Activated naive CD4-positive, alpha-beta T cell treated with anti-CD3 and anti-CD28 coated beads for 36 hours (primary cell): Measurements from ENCODE around the gene EBLN1. TPM values are rescaled to one million over a fixed set of nuclear protein-coding genes. Genes with fewer than 3 reads are reported as not detected.
A peak's percentile ranks its signal among the peaks of the same experiment; 100 is the strongest.

Experiments
- CTCF ChIA-PET: fragments of 350-600 bp; sonication (Branson Sonifier 250); formaldehyde crosslinking; loops from one replicate; lab custom pipeline; 2021; ENCODE audit warnings: antibody characterized with exemption; lab: Charles Lee
- DNase-seq: peaks from one replicate; pipeline ENCODE4 v3.0.0-alpha.2; 2020
- H3K27ac Mint-ChIP-seq: one replicate; pipeline ENCODE4 v1.8.0; 2021; ENCODE audit warnings: mild to moderate bottlenecking, mixed read lengths
- H3K27me3 Mint-ChIP-seq: one replicate; pipeline ENCODE4 v1.8.0; 2021; ENCODE audit warnings: low read depth, mixed read lengths
- H3K36me3 Mint-ChIP-seq: one replicate; pipeline ENCODE4 v1.8.0; 2021; ENCODE audit warnings: low read depth, mixed read lengths
- H3K4me1 Mint-ChIP-seq: one replicate; pipeline ENCODE4 v1.8.0; 2021; ENCODE audit warnings: low read depth, mixed read lengths
- H3K4me3 Mint-ChIP-seq: one replicate; pipeline ENCODE4 v1.8.0; 2021; ENCODE audit warnings: mild to moderate bottlenecking, moderate library complexity, mixed read lengths
- H3K9me3 Mint-ChIP-seq: one replicate; pipeline ENCODE4 v1.8.0; 2021; ENCODE audit warnings: mixed read lengths
- intact Hi-C: fragments of 100-400 bp; cut with micrococcal nuclease; formaldehyde crosslinking; loops from one replicate; pipeline ENCODE4 v1.15.1; 2023
- total RNA-seq, 2 experiments: library from RNA; stranded (reverse); gene quantifications; one replicate each; pipeline ENCODE4 v1.2.3, GENCODE V29; 2021

Gene EBLN1
- total RNA-seq, 2 experiments from 2014 or later, result not detected

DNA sequence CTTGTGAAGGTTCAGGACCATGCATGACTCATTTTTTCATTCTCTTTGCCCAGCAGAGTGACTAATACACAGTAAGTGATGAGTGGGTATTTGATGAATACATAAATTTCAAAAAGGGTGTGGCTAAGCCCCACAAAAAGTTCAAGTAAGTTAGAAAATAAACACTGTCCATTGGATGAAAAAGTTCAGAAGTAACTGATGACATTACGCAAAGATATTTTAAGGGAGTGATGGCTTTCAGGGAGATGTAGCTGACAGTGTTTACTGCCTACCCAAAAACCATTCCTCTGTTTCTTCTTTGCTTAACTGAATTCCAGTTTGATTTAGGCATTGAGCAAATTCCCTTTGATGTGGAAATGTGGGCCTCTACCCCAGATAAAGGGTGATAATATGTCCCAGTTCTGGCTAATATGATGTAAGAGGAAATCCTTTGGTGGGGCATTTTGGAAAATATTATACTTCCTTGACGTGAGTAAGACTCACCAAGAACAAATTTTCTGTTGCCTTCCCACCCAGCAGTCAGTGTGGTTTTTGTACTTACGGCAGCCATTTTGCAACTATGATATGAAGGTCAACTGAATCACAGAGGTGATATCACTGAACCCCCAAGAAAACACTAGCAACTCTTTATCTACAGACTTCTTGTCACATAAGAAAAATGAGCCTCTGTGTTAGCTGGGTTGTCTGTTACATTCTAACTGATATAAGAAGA lies 29.0 kb upstream of the EBLN1 start:
- Mint-ChIP-seq H3K36me3 (no peaks in the 10 kb centered on the region), H3K9me3 (no peaks in the 10 kb centered on the region), H3K4me1 (peaks cover 48% of the 10 kb centered on the region), H3K4me3 (peak overlapping the region; percentile 47), H3K27ac (peak overlapping the region; percentile 95), H3K27me3 (no peaks in the 10 kb centered on the region)
- DNase-seq, result peak; percentile 61
- intact Hi-C loops, result loop anchor here (1.0 to 10.0 kb wide), 11 partner anchors 18 to 1088 kb away; partner anchors contain the start of genes DNAJC1 and PIP4K2A
- CTCF ChIA-PET, result no interaction called here

DNA sequence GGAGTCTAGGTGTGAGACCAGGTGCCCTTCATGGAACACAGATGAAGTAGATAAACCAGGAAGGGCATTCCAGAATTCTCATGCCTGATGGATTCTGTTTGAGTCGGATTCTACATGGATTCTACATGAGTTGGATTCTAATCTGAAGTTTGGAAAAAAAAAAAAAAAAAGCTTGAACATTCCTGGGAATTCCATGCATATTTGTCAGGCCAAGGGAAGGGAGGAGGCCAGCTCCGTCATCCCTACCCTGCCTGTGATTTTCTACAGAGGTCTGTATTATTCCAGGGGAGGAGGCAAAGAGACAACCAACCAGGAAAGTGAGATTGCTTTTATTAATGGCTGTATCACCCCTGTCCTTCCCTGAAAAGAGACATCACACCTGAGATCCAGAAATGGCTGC lies 27.8 kb upstream of the EBLN1 start:
- H3K27me3 Mint-ChIP-seq, result no peaks in the 10 kb centered on the region
- no peaks in the 10 kb centered on the region for H3K36me3 Mint-ChIP-seq
- no peaks in the 10 kb centered on the region for H3K9me3 Mint-ChIP-seq
- H3K27ac Mint-ChIP-seq, result peak overlapping the region; percentile 32
- H3K4me1 Mint-ChIP-seq, result peaks cover 45% of the 10 kb centered on the region
- no peak overlapping the region for H3K4me3 Mint-ChIP-seq
- CTCF ChIA-PET, result no interaction called here
- intact Hi-C loops, result loop anchor here (5.0 to 10.0 kb wide), 2 partner anchors 467 to 1089 kb away; partner anchors contain the start of gene PIP4K2A
- no peak for DNase-seq

DNA sequence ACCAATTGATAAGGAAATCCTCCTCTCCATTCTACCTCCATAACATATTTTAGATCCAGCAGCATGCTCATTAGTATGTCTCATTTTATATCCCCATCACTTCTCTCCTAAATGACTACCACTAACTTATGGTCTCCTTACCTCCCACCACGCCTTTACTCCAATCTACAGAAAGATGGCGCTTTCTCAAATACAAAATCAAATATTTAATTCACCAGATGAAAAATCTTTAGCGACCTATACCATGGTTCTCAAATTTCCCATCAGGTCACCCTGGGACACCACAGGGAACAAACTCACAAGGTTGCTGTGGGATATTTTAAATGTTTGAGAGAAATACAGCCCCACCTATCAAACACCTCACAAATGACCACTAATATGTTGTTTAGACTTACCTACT lies 27.0 kb upstream of the EBLN1 start:
- H3K4me3 Mint-ChIP-seq, result no peak overlapping the region
- no peaks in the 10 kb centered on the region for H3K27me3 Mint-ChIP-seq
- H3K4me1 Mint-ChIP-seq, result peaks cover 40% of the 10 kb centered on the region
- intact Hi-C loops, result loop anchor here (5.0 to 10.0 kb wide), 2 partner anchors 467 to 1090 kb away; partner anchors contain the start of gene PIP4K2A
- CTCF ChIA-PET, result no interaction called here
- no peaks in the 10 kb centered on the region for H3K36me3 Mint-ChIP-seq
- H3K9me3 Mint-ChIP-seq, result no peaks in the 10 kb centered on the region
- no peak overlapping the region for H3K27ac Mint-ChIP-seq
- no peak for DNase-seq

DNA sequence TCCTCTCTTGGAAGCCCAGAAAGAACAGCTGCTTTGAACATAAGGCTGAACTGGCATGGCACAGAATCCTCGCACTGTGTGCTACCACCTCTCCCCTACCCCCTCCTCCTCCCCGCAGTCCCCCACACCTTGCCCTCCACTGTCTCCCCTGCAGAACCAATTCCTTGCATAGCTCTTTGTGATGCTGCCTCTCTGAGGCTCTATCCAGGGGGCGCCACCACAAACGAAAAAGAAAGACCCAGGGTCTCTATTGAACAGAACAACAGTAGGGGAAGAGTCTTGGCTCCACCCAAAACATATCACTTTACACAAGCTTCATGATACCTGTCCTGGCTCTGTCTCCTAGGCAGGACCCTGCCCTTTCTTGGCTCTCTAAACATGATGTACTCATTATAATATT lies 26.2 kb upstream of the EBLN1 start:
- CTCF ChIA-PET, result interaction anchor here (1.7 kb wide), 1 partner anchor 11 kb away, joined by 6 read pairs; no protein-coding TSS in a partner anchor
- peaks cover 40% of the 10 kb centered on the region for H3K4me1 Mint-ChIP-seq
- H3K36me3 Mint-ChIP-seq, result no peaks in the 10 kb centered on the region
- no peak overlapping the region for H3K27ac Mint-ChIP-seq
- no peaks in the 10 kb centered on the region for H3K9me3 Mint-ChIP-seq
- DNase-seq, result no peak
- intact Hi-C loops, result loop anchor here (10.0 kb wide), 1 partner anchor 1091 kb away; no protein-coding TSS in a partner anchor
- no peaks in the 10 kb centered on the region for H3K27me3 Mint-ChIP-seq
- H3K4me3 Mint-ChIP-seq, result no peak overlapping the region

DNA sequence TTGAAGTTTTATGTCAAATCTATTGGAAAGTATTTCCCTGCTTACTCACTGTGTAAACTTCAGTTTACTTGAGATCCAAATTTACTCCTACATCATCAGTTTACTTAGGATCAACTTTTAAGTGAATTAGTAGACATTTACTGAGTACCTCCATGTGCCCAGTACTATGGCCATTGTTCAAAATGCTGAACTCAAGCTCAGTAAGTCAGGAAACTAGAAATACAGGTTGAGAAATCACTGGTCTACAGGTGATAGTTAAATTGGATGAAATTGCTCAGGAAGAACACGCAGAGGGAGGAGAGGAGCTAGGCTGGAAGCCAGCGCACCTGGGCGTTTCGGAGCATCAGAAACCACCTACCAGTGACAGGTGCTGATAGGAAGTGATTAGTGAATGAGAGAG lies 25.5 kb upstream of the EBLN1 start:
- no peaks in the 10 kb centered on the region for H3K27me3 Mint-ChIP-seq
- CTCF ChIA-PET, result interaction anchor here (0.6 to 1.7 kb wide), 3 partner anchors 10 to 140 kb away, joined by 3 to 6 read pairs (median 4); no protein-coding TSS in a partner anchor
- no peak overlapping the region for H3K4me3 Mint-ChIP-seq
- no peak overlapping the region for H3K27ac Mint-ChIP-seq
- intact Hi-C loops, result loop anchor here (10.0 kb wide), 1 partner anchor 1091 kb away; no protein-coding TSS in a partner anchor
- no peaks in the 10 kb centered on the region for H3K36me3 Mint-ChIP-seq
- H3K9me3 Mint-ChIP-seq, result no peaks in the 10 kb centered on the region
- H3K4me1 Mint-ChIP-seq, result peaks cover 35% of the 10 kb centered on the region
- DNase-seq, result no peak

DNA sequence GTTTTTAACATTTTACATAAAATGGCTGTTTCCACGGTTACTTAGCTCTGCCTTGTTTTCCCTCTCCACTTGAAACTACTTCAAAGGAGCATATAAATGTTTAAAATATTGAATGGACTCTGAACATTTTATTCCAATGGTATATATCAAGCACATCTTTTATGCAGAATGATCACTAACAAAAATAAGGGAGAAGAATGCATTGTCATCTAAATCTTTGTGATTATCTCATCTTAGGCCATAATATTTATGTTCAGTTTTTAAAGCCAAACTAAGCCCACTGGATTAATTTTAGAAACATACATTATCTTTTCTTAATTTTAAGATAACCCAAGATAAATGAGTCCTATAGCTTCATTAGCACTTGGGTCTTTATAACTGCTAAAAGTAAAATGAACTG lies 13.4 kb upstream of the EBLN1 start:
- no peak for DNase-seq
- CTCF ChIA-PET, result interaction anchor here (0.7 kb wide), 1 partner anchor 220 kb away, joined by 3 read pairs; no protein-coding TSS in a partner anchor
- intact Hi-C loops, result no loop called here
- H3K4me3 Mint-ChIP-seq, result no peak overlapping the region
- peaks cover 3% of the 10 kb centered on the region for H3K36me3 Mint-ChIP-seq
- H3K27ac Mint-ChIP-seq, result no peak overlapping the region
- H3K27me3 Mint-ChIP-seq, result peaks cover 5% of the 10 kb centered on the region
- H3K4me1 Mint-ChIP-seq, result peaks cover 17% of the 10 kb centered on the region
- no peaks in the 10 kb centered on the region for H3K9me3 Mint-ChIP-seq

DNA sequence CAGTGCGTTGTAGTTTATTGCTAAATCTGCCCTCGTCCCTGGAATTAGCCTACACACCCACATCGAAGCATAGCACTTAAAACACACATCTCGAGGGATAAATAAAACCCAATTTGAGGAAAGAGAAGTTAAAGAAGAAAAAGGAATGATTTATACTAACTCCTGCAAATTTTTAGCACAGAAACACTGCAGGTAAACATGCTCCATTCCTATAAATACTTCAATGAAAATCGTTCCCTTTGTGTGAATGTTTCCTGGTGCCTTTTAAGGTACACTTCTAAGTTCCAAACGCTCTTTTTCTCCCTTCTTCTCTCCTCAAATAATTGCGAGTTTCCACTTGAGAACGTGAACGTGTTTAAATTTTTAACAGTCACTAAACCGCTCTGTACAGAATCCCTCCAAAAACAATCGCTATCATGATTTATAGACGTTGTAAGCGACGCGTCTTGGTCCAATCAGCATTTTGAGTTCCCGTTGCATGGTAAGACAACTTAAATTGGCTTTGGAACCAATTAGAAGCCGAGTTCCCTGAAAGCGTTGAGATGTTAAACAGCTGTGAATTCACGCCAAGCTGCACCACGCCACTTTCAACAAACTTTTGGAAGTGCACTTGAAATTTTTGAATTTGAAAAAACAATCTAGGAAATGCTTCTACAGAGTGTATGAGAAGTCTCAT lies 12.5 kb upstream of the EBLN1 start:
- CTCF ChIA-PET, result interaction anchor here (0.7 to 1.5 kb wide), 3 partner anchors 204 to 351 kb away, joined by 3 read pairs; no protein-coding TSS in a partner anchor
- H3K36me3 Mint-ChIP-seq, result peaks cover 3% of the 10 kb centered on the region
- no peaks in the 10 kb centered on the region for H3K9me3 Mint-ChIP-seq
- peak; percentile 64 for DNase-seq
- H3K4me1 Mint-ChIP-seq, result peaks cover 17% of the 10 kb centered on the region
- peak overlapping the region; percentile 96 for H3K27ac Mint-ChIP-seq
- H3K27me3 Mint-ChIP-seq, result peaks cover 5% of the 10 kb centered on the region
- H3K4me3 Mint-ChIP-seq, result peak overlapping the region; percentile 82
- intact Hi-C loops, result loop anchor here (1.0 kb wide), 1 partner anchor 8 kb away; no protein-coding TSS in a partner anchor

DNA sequence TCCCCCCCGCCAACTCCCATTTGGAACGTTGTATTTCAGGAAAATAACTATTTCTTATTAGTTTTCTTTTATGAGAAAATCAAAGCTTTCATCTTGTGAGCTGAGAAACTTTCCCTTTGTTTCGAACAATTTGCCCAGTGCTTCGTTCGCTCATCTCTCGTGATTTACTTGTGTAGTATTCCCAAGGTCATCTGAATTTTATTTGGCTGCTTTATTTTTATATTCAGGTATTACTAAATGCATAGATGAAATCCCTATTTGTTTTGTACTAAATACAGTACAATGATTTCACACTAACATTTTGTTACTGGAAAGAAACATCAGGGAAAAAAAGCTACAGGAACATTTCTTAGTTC lies 12.0 kb upstream of the EBLN1 start:
- CTCF ChIA-PET, result interaction anchor here (1.5 kb wide), 2 partner anchors 30 to 205 kb away, joined by 3 to 4 read pairs; no protein-coding TSS in a partner anchor
- Mint-ChIP-seq H3K36me3 (peaks cover 3% of the 10 kb centered on the region), H3K27me3 (peaks cover 5% of the 10 kb centered on the region), H3K4me3 (peak overlapping the region; percentile 82), H3K4me1 (peaks cover 17% of the 10 kb centered on the region), H3K9me3 (no peaks in the 10 kb centered on the region), H3K27ac (peak overlapping the region; percentile 96)
- intact Hi-C loops, result loop anchor here (1.0 to 10.0 kb wide), 12 partner anchors 7 to 734 kb away; partner anchors contain the start of genes COMMD3, DNAJC1 and MLLT10
- no peak for DNase-seq

DNA sequence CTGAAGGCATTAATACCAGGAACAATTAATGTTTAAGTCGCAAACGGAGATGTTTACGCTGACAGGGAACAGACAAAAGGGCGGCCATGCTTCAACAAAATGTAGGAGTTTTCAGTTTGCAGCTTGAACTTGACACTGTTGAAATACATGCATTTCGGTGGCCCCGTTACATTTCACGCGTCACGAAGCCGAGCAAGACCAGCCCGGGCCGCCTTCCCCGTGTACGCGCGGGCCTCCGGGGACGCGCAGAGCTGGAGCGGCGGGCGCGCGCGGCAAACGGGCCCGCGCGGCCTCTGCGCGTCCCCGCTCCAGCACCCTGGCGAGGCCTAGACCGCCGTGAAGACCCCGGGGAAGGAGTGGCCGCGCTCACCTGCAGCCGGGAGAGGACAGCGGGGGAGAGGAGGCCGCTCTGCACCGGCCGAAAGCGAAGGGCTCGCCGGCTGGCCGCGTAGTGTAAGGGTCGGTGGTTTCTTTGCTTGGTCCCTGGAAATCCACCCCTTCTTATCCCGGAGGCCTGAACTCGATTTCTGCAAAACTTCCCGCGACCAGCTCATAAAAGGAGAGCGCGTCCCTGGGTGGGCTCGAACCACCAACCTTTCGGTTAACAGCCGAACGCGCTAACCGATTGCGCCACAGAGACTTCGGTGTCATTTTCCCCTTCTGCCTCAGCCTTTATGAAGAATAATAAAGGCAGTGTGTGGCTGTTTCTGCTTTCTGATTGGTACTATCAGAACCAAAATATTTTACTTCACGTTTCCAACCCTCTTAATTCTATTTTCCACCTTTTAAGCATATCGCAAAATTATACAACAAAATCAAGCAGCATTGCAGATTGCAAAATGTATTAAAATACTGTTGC lies 11.4 kb upstream of the EBLN1 start:
- Mint-ChIP-seq H3K36me3 (peaks cover 3% of the 10 kb centered on the region), H3K9me3 (no peaks in the 10 kb centered on the region), H3K4me3 (peak overlapping the region; percentile 82), H3K4me1 (peaks cover 17% of the 10 kb centered on the region), H3K27ac (peak overlapping the region; percentile 96), H3K27me3 (peaks cover 5% of the 10 kb centered on the region)
- intact Hi-C loops, result loop anchor here (1.0 to 10.0 kb wide), 11 partner anchors 18 to 734 kb away; partner anchors contain the start of genes COMMD3, DNAJC1 and MLLT10
- CTCF ChIA-PET, result interaction anchor here (1.5 kb wide), 2 partner anchors 31 to 205 kb away, joined by 3 to 4 read pairs; no protein-coding TSS in a partner anchor
- peak; percentile 89 for DNase-seq

DNA sequence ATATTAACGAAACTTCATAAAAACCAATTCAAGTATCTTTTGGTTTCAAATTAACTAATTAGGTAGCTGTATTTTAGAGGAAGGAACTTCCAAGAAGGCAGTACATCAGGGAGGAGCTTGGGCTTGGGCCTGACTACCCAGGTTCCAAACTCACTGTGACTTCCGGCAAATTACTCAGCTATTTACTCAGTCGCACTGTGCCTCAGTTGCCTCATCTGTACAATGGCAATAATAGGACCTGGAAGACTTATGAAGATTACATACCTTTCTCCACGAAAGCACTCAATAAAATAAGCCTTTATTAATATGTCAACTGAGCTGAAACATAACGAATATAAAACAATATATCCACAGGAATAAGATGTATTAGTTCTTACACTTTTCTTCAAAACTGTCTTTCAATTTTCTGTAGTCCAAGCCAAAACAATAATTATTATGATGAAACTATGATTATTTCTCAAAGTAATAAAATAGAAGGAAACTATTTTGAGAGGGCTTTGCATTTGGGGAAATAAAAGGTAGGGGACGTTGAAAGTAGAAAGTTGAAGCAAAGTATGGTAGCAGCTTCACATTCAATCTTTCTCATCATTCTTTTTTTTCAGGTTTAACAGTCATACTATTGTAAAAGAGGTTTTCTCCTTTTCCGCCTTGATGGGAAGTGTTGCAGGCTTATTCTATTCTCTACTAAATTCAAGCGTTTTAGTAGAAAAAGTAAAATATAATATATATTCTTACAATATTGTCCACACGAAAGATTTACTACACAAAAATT lies 10.5 kb upstream of the EBLN1 start:
- Mint-ChIP-seq H3K27me3 (peaks cover 5% of the 10 kb centered on the region), H3K4me3 (peak overlapping the region; percentile 82), H3K4me1 (peaks cover 17% of the 10 kb centered on the region), H3K36me3 (peaks cover 3% of the 10 kb centered on the region), H3K9me3 (no peaks in the 10 kb centered on the region), H3K27ac (peak overlapping the region; percentile 56)
- intact Hi-C loops, result loop anchor here (2.0 to 10.0 kb wide), 3 partner anchors 206 to 504 kb away; no protein-coding TSS in a partner anchor
- CTCF ChIA-PET, result interaction anchor here (0.6 to 1.5 kb wide), 3 partner anchors 24 to 32 kb away, joined by 3 to 4 read pairs (median 3); no protein-coding TSS in a partner anchor
- no peak for DNase-seq

DNA sequence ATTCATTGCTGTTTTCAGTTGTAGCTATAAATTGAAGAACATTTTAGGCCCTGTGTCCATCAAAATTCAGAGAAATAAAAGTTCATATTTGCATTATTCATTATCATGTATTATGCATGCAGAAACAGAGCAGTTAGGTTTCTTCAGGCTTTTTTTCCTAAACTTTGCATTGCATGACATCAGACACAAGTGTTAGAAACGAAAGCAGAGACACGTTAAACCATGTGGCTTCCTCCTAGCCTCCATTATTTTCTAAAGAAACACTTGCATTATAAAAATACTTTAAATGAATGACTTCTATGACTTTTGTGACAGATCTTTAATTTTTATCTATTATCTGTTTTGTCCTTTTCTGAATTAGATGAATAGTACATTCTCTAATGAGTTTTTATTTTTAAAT lies 8.8 kb upstream of the EBLN1 start:
- DNase-seq, result no peak
- H3K27ac Mint-ChIP-seq, result no peak overlapping the region
- peaks cover 30% of the 10 kb centered on the region for H3K4me1 Mint-ChIP-seq
- intact Hi-C loops, result loop anchor here (5.0 to 10.0 kb wide), 2 partner anchors 204 to 502 kb away; no protein-coding TSS in a partner anchor
- H3K27me3 Mint-ChIP-seq, result peaks cover 5% of the 10 kb centered on the region
- H3K9me3 Mint-ChIP-seq, result no peaks in the 10 kb centered on the region
- CTCF ChIA-PET, result no interaction called here
- H3K36me3 Mint-ChIP-seq, result peaks cover 3% of the 10 kb centered on the region
- no peak overlapping the region for H3K4me3 Mint-ChIP-seq
